Fibroblast of villous mesenchyme (primary cell): ENCODE results near the gene EVX1. TPM values are rescaled to one million over a fixed set of nuclear protein-coding genes. Genes with fewer than 3 reads are reported as not detected.
A peak's percentile ranks its signal among the peaks of the same experiment; 100 is the strongest.

Experiments
- DNase-seq: peaks from one replicate; pipeline ENCODE4 v3.0.0-alpha.2; 2010; ENCODE audit warnings: low read depth
- H3K4me3 ChIP-seq: 2 replicates; pipeline ENCODE4 v1.5.1; 2011; ENCODE audit warnings: low read depth, mild to moderate bottlenecking, low read length
- total RNA-seq: library from RNA; depleted of rRNA; stranded (reverse); fragments of >200 nt; gene quantifications from 2 replicates; pipeline ENCODE4 v1.2.3, GENCODE V29; 2012
- TF ChIP-seq, protein P1 (sequence below): IDR thresholded peaks from 2 replicates; pipeline ENCODE4 v1.5.1; 2012; ENCODE audit warnings: low read depth, mild to moderate bottlenecking, low read length; ENCODE audit not compliant: insufficient read depth

Gene EVX1
- total RNA-seq, 1 donor: not detected

DNA sequence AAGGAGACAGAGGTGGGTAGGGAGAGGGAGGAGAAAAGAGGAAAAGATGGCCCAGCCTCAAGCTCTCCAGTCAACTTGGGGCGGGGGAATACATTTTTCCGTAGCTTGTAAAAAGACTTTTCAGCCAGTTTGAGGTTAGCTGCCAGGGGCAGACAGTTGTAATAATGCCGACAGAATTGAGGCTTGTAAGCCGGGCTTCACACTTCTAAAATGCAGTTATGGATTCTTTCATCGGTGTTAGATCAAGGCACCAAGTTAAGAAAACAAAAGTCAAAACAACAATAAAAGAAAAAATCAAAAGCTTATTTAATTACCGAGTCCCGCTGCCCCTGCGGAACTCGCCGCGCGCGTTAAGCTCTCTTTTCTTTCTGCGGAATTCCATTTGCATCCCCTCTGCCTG, 448 bp upstream of the EVX1 start:
- H3K4me3 ChIP-seq: peak overlapping the region; percentile 42
- TF ChIP-seq, protein P1, sequence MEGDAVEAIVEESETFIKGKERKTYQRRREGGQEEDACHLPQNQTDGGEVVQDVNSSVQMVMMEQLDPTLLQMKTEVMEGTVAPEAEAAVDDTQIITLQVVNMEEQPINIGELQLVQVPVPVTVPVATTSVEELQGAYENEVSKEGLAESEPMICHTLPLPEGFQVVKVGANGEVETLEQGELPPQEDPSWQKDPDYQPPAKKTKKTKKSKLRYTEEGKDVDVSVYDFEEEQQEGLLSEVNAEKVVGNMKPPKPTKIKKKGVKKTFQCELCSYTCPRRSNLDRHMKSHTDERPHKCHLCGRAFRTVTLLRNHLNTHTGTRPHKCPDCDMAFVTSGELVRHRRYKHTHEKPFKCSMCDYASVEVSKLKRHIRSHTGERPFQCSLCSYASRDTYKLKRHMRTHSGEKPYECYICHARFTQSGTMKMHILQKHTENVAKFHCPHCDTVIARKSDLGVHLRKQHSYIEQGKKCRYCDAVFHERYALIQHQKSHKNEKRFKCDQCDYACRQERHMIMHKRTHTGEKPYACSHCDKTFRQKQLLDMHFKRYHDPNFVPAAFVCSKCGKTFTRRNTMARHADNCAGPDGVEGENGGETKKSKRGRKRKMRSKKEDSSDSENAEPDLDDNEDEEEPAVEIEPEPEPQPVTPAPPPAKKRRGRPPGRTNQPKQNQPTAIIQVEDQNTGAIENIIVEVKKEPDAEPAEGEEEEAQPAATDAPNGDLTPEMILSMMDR: no peak
- DNase-seq: no peak

DNA sequence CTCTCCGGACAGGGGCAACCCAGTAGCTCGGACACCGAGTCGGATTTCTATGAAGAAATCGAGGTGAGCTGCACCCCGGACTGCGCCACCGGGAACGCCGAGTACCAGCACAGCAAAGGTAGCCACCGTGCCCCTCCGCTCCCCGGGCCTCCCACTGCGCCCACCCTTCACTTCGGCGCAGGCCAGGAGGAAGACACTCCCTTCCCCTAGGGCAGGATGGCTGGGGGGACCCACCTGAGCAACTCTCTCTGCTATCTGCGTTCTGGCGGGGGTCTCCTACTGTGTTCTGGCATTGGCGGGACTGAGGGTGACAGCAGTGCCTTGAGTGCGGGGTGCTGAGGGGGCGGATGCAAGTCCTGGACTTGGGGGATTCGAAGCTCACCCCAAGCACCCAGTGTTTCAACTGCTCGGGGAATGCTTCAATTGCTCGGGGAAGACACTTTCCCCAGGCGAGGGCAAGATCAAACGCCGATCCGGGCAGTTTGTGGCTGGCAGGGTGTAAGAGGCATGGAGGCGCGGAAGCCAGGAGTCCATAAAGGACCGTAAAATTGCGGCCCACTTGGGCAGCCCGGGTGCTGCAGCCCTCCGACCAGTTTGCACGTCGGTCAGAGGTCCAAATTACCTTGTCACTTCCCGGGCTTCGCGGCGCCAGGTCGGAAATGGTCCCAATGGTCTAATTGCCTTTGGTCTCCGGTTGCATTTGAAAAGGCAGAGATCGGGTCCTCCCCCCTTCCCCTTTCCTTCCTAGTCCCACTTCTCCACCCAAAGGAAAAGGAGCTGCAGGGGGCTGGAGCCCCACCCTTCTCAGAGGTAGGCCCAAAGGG, 950 bp downstream of the EVX1 start:
- H3K4me3 ChIP-seq: no peak overlapping the region
- no peak for DNase-seq

DNA sequence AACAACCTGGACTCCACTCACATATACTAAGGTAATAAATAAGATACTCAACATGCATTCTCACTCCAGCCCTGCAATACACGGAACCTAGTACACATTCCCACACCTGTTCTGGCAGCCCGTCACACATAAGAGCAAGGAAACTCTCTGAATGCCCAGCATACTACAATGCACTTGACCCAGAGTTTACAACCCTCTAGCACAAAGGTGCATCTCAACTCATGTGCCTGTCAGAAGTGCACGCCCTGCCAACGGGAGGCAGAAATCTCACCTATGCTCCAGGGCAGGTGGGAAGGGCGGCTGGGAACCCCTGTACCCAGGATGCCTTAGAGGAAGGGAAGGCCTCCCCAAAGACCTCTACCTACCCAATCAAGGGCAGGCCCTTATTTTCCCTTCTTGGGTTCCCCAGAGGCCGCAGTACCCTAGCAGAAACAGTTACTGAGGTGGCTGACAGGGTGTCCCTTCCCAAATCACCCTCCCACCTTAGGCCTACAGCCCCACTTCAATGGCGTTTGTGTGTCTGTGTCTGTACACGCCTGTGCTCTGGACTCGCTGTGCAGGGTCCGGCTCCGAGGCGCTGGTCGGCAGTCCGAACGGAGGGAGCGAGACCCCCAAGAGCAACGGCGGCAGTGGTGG, 2.0 kb downstream of the EVX1 start:
- no peak overlapping the region for H3K4me3 ChIP-seq
- no peak for DNase-seq
- TF ChIP-seq, protein P1: no peak

More for the DNA sequence above, 950 bp downstream of the EVX1 start:
- TF ChIP-seq, protein P1: no peak

DNA sequence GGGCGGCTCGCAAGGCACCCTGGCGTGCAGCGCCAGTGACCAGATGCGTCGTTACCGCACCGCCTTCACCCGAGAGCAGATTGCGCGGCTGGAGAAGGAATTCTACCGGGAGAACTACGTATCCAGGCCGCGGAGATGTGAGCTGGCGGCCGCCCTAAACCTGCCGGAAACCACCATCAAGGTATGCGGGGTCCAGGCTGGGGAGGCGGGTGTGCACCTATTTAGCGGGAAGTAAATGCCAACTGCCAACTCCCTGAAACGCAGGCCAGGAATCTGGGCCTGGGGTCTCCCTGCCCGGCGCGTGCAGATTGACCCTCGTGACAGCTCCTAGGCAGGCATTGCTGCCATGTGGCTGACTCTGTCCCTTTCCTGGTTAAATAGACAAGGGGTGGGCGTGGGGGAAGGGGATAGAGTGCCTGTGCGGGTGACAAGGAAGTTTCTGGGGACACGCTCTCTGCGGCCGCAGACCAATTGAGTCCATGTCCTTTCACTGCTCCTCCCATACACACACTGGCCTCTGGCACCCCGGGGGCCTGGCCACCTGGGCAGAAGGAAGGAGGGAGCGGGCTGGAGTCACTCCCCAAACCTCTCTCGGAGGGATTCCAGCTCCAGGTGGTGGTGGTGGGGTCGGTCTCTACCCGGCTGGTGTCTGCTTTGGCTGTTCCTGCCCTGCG, 2.7 kb downstream of the EVX1 start:
- no peak overlapping the region for H3K4me3 ChIP-seq
- DNase-seq: no peak
- TF ChIP-seq, protein P1: no peak

DNA sequence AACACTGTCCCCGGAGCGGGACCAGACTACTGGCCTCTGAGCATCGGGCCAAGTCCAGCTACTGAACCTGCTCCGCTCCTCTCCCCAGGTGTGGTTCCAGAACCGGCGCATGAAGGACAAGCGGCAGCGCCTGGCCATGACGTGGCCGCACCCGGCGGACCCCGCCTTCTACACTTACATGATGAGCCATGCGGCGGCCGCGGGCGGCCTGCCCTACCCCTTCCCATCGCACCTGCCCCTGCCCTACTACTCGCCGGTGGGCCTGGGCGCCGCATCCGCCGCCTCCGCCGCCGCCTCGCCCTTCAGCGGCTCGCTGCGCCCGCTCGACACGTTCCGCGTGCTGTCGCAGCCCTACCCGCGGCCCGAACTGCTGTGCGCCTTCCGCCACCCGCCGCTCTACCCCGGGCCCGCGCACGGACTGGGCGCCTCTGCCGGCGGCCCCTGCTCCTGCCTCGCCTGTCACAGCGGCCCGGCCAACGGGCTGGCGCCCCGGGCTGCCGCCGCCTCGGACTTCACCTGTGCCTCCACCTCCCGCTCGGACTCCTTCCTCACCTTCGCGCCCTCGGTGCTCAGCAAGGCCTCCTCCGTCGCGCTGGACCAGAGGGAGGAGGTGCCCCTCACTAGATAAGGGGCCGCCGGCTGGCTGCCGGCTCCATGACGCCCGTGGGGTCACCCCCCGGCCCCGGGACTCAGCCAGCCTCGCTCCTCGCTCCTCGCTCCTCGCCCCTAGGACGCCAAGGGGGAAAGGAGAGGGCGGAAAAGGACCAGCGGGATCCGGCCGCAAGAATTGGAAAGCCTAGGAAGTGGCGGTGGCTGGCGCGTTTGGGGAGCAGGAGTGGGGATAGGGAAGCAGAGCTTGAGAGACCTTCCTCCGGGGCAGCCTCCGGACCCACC, 3.4 kb downstream of the EVX1 start:
- no peak overlapping the region for H3K4me3 ChIP-seq
- TF ChIP-seq, protein P1: no peak
- DNase-seq: no peak

DNA sequence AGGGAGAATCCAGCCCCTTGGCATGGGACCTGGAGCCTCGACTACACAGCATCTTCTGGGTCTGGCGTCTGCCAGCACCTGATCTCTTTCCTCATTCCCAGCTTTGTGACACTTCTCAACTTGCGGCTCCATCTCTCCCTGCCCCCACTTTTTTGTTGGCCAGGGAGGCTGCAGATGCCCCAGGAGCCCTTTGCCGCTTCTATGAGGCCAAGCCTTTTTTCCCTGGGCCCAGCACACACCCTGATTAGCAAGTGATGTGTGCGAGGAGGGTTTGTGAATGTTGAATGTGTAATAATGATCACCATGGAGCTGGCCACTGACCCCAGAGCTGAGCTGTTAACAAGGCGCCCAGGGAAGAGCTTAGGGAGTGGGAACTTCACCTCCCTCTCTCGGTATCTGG, 4.4 kb downstream of the EVX1 start:
- DNase-seq: no peak
- TF ChIP-seq, protein P1: no peak
- no peak overlapping the region for H3K4me3 ChIP-seq
